Measurements from ENCODE around the gene SEC31A.
"Not testable (repeated sequence)": the region's sequence is repeated elsewhere in the genome, so short reads cannot be mapped to it uniquely, and the experiment has no call there.

SEC31A gene

DNA sequence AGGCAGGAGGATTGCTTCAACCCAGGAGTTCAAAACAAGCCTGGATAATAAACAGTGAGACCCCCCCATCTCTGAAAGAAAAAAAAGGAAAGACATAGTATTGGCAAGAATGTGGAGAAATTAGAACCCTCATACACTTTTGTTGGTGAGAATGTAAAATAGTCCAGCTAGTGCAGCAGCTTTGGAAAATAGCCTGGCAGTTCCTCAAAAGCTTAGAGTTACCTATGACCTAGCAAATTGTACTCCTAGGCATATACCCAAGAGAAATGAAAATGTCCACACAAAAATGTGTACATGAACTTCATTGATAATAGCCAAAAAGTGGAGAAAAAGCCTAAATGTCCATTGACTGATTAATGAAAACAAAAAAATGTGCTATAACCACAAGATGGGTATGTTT lies 30.8 kb upstream of the SEC31A start:
- TF ChIP-seq, protein P1, sequence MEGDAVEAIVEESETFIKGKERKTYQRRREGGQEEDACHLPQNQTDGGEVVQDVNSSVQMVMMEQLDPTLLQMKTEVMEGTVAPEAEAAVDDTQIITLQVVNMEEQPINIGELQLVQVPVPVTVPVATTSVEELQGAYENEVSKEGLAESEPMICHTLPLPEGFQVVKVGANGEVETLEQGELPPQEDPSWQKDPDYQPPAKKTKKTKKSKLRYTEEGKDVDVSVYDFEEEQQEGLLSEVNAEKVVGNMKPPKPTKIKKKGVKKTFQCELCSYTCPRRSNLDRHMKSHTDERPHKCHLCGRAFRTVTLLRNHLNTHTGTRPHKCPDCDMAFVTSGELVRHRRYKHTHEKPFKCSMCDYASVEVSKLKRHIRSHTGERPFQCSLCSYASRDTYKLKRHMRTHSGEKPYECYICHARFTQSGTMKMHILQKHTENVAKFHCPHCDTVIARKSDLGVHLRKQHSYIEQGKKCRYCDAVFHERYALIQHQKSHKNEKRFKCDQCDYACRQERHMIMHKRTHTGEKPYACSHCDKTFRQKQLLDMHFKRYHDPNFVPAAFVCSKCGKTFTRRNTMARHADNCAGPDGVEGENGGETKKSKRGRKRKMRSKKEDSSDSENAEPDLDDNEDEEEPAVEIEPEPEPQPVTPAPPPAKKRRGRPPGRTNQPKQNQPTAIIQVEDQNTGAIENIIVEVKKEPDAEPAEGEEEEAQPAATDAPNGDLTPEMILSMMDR (IDR thresholded peaks at IDR 0.05; ENCODE audit: low read depth, low read length) = no peak
- no peak for TF ChIP-seq EZH2phosphoT487 (IDR thresholded peaks at IDR 0.05; ENCODE audit: low read depth)
- Histone ChIP-seq H3K4me1 (ENCODE audit: low read length) (no peaks in the 10 kb centered on the region), H4K20me1 (ENCODE audit: insufficient read depth, low read length) (no peaks in the 10 kb centered on the region), H3K36me3 (replicated peaks; ENCODE audit: low read depth, low read length) (no peaks in the 10 kb centered on the region), H3K4me3 (ENCODE audit: low read length) (no peak overlapping the region), H3K27me3 (ENCODE audit: low read depth, low read length) (no peaks in the 10 kb centered on the region), H3K9ac (ENCODE audit: low read length) (no peak overlapping the region), H3K9me3 (ENCODE audit: insufficient read depth, low read length) (no peaks in the 10 kb centered on the region), H2AFZ (ENCODE audit: low read depth, low read length) (no peak overlapping the region), H3K4me2 (ENCODE audit: low read length) (no peak overlapping the region), H3K79me2 (ENCODE audit: low read length) (no peaks in the 10 kb centered on the region), H3K27ac (ENCODE audit: low read length) (no peak overlapping the region)

DNA sequence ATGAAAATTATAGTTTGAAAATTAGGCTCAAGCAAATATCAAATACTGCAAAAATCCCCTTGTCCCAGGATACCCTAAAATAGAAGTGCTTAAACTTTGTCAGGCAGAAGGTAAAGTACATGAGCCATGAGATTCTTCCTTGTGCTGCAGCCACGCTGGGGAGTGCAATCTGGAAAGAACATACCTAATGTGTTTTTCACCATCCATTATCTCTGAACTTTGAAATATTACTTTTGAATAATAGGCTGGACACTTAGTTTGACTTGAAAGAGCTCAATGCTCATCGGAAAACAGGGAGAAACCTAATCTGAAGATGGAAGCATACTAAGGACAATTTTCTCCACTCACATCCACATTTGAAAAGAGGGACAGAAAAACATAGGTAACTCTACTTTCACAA lies 28.4 kb upstream of the SEC31A start:
- no peaks in the 10 kb centered on the region for H3K36me3 ChIP-seq (replicated peaks; ENCODE audit: low read depth, low read length)
- TF ChIP-seq, protein P1 (IDR thresholded peaks at IDR 0.05; ENCODE audit: low read depth, low read length) = no peak
- no peak for TF ChIP-seq EZH2phosphoT487 (IDR thresholded peaks at IDR 0.05; ENCODE audit: low read depth)
- H3K79me2 ChIP-seq (ENCODE audit: low read length) = no peaks in the 10 kb centered on the region
- no peaks in the 10 kb centered on the region for H3K27me3 ChIP-seq (ENCODE audit: low read depth, low read length)
- no peak overlapping the region for H3K4me2 ChIP-seq (ENCODE audit: low read length)
- no peak overlapping the region for H3K9ac ChIP-seq (ENCODE audit: low read length)
- H3K27ac ChIP-seq (ENCODE audit: low read length) = no peak overlapping the region
- H4K20me1 ChIP-seq (ENCODE audit: insufficient read depth, low read length) = no peaks in the 10 kb centered on the region
- no peaks in the 10 kb centered on the region for H3K9me3 ChIP-seq (ENCODE audit: insufficient read depth, low read length)
- no peak overlapping the region for H2AFZ ChIP-seq (ENCODE audit: low read depth, low read length)
- H3K4me3 ChIP-seq (ENCODE audit: low read length) = no peak overlapping the region
- H3K4me1 ChIP-seq (ENCODE audit: low read length) = no peaks in the 10 kb centered on the region

DNA sequence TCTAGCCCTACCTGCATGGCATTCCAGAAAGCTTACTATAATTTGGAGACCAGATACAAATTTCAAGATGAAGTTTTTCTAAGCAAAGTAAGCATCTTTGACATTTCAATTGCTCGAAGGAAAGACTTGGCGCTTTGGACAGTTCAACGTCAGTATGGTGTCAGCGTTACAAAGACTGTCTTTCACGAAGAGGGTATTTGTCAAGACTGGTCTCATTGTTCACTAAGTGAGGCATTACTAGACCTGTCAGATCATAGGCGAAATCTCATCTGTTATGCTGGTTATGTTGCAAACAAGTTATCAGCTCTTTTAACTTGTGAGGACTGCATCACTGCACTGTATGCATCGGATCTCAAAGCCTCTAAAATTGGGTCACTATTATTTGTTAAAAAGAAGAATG lies 27.1 kb upstream of the SEC31A start:
- Histone ChIP-seq H3K9ac (ENCODE audit: low read length) (no peak overlapping the region), H3K36me3 (replicated peaks; ENCODE audit: low read depth, low read length) (no peaks in the 10 kb centered on the region), H3K4me3 (ENCODE audit: low read length) (no peak overlapping the region), H3K79me2 (ENCODE audit: low read length) (no peaks in the 10 kb centered on the region), H3K9me3 (ENCODE audit: insufficient read depth, low read length) (no peaks in the 10 kb centered on the region), H2AFZ (ENCODE audit: low read depth, low read length) (no peak overlapping the region), H4K20me1 (ENCODE audit: insufficient read depth, low read length) (no peaks in the 10 kb centered on the region), H3K4me2 (ENCODE audit: low read length) (no peak overlapping the region), H3K4me1 (ENCODE audit: low read length) (no peaks in the 10 kb centered on the region), H3K27ac (ENCODE audit: low read length) (no peak overlapping the region), H3K27me3 (ENCODE audit: low read depth, low read length) (no peaks in the 10 kb centered on the region)
- TF ChIP-seq EZH2phosphoT487 (IDR thresholded peaks at IDR 0.05; ENCODE audit: low read depth) = no peak
- TF ChIP-seq, protein P1 (IDR thresholded peaks at IDR 0.05; ENCODE audit: low read depth, low read length) = no peak

DNA sequence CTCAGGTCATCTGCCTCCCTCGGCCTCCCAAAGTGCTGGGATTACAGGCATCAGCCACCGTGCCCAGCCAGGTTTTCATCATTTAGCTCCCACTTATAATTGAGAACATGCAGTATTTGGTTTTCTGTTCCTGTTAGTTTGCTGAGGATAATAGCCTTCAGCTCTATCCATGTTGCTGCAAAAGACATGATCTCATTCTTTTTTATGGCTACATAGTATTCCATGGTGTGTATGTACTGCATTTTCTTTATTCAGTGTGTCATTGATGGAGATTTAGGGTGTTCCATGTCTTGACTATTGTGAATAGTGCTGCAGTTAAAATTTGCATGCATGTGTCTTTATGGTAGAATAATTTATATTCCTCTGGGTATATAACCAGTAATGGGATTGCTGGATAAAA lies 23.0 kb upstream of the SEC31A start:
- H3K36me3 ChIP-seq (replicated peaks; ENCODE audit: low read depth, low read length); H3K9me3 ChIP-seq (ENCODE audit: insufficient read depth, low read length); H3K4me3 ChIP-seq (ENCODE audit: low read length); H3K27me3 ChIP-seq (ENCODE audit: low read depth, low read length); H2AFZ ChIP-seq (ENCODE audit: low read depth, low read length); H3K4me1 ChIP-seq (ENCODE audit: low read length); H3K4me2 ChIP-seq (ENCODE audit: low read length); H4K20me1 ChIP-seq (ENCODE audit: insufficient read depth, low read length); H3K9ac ChIP-seq (ENCODE audit: low read length); H3K27ac ChIP-seq (ENCODE audit: low read length); H3K79me2 ChIP-seq (ENCODE audit: low read length): not testable (repeated sequence)

DNA sequence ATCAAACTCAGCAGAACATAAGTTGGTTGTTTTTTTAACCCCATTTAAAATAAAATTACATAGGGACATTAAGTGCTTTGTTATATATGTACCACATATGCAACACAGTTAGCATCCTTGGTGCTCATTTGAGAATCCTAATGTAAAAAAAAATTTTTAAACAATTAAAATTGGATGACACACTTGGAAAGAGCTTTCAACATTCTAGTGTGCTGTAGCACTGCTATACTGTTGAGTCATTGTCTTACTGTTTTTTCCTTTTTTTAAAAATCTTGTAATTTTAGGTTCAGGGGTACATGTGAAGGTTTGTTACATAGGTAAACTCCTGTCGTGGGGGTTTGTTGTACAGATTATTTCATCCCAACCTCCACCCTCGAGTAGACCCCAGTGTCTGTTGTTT lies 22.4 kb upstream of the SEC31A start:
- Histone ChIP-seq H3K9me3 (ENCODE audit: insufficient read depth, low read length) (no peaks in the 10 kb centered on the region), H3K4me3 (ENCODE audit: low read length) (no peak overlapping the region), H3K27me3 (ENCODE audit: low read depth, low read length) (no peaks in the 10 kb centered on the region), H4K20me1 (ENCODE audit: insufficient read depth, low read length) (no peaks in the 10 kb centered on the region), H3K79me2 (ENCODE audit: low read length) (no peaks in the 10 kb centered on the region), H3K4me1 (ENCODE audit: low read length) (no peaks in the 10 kb centered on the region), H3K27ac (ENCODE audit: low read length) (no peak overlapping the region), H2AFZ (ENCODE audit: low read depth, low read length) (no peak overlapping the region), H3K36me3 (replicated peaks; ENCODE audit: low read depth, low read length) (no peaks in the 10 kb centered on the region), H3K4me2 (ENCODE audit: low read length) (no peak overlapping the region), H3K9ac (ENCODE audit: low read length) (no peak overlapping the region)
- TF ChIP-seq, protein P1 (IDR thresholded peaks at IDR 0.05; ENCODE audit: low read depth, low read length) = no peak
- TF ChIP-seq EZH2phosphoT487 (IDR thresholded peaks at IDR 0.05; ENCODE audit: low read depth) = no peak

Measured in OCI-LY3 (cell line).